GM12878 (cell line): Measurements from ENCODE around the gene DOCK7.

ENCODE experiments used
- BACH1 ChIP-seq: fragments of 450-650 bp; IDR thresholded peaks from 2 replicates; pipeline ENCODE4 v1.6.1; 2017; ENCODE audit warnings: mild to moderate bottlenecking, borderline replicate concordance
- CHD2 ChIP-seq: IDR thresholded peaks from 2 replicates; pipeline ENCODE4 v1.6.1; 2011; ENCODE audit warnings: low read depth, low read length, improper control_type of control experiment, borderline replicate concordance
- CHD4 ChIP-seq: fragments of 200-600 bp; sonication (generic); IDR thresholded peaks from 2 replicates; pipeline ENCODE4 v1.6.1; 2016; ENCODE audit warnings: mild to moderate bottlenecking
- CTCF ChIP-seq, 3 experiments: IDR thresholded peaks in 2 of 3; conservative IDR thresholded peaks in 1 of 3; 2 replicates each; pipeline ENCODE4 v1.5.1; 2011; ENCODE audit warnings: low read depth in 3 of 3, low read length in 3 of 3, mild to moderate bottlenecking in 3 of 3, control low read depth in 2 of 3, moderate library complexity in 2 of 3, inconsistent platforms in 1 of 3, mixed read lengths in 1 of 3; ENCODE audit not compliant: control insufficient read depth in 2 of 3, insufficient read depth in 1 of 3; ENCODE audit errors: extremely low read depth in 1 of 3
- EP300 ChIP-seq, 2 experiments: fragments of 150-350 bp in 1 of 2; IDR thresholded peaks; 2 replicates each; pipeline ENCODE4 v1.6.1; 2011 to 2012; ENCODE audit warnings: low read depth in 2 of 2, low read length in 2 of 2, borderline replicate concordance in 1 of 2, improper control_type of control experiment in 1 of 2, inconsistent platforms in 1 of 2; ENCODE audit not compliant: control insufficient read depth in 1 of 2
- EZH2 ChIP-seq: IDR thresholded peaks from 2 replicates; pipeline ENCODE4 v1.6.1; 2012; ENCODE audit warnings: low read depth, mild to moderate bottlenecking, control low read depth, inconsistent platforms, low read length, borderline replicate concordance; ENCODE audit not compliant: control insufficient read depth
- JUND ChIP-seq: IDR thresholded peaks from 2 replicates; pipeline ENCODE4 v1.6.1; 2012; ENCODE audit warnings: low read depth, mild to moderate bottlenecking, low read length, improper control_type of control experiment, moderate library complexity
- NBN ChIP-seq: fragments of 450-650 bp; IDR thresholded peaks from 2 replicates; pipeline ENCODE4 v1.6.1; 2016
- POLR2A ChIP-seq: IDR thresholded peaks from 2 replicates; pipeline ENCODE4 v1.6.1; 2011; ENCODE audit warnings: low read depth, mild to moderate bottlenecking, low read length
- POLR2AphosphoS5 ChIP-seq: IDR thresholded peaks from 2 replicates; pipeline ENCODE4 v1.6.1; 2011; ENCODE audit warnings: mild to moderate bottlenecking, low read length, inconsistent platforms
- RFX5 ChIP-seq: IDR thresholded peaks from 2 replicates; pipeline ENCODE4 v1.6.1; 2011; ENCODE audit warnings: low read depth, low read length, improper control_type of control experiment
- SUZ12 ChIP-seq: fragments of 200-600 bp; sonication (generic); IDR thresholded peaks from one replicate; pipeline ENCODE4 v1.6.1; 2018; ENCODE audit warnings: antibody characterized with exemption, mild to moderate bottlenecking; ENCODE audit not compliant: unreplicated experiment
- USF1 ChIP-seq: IDR thresholded peaks from 2 replicates; pipeline ENCODE4 v1.6.1; 2011; ENCODE audit warnings: borderline replicate concordance, low read depth, mild to moderate bottlenecking, moderate library complexity, mixed read lengths, low read length; ENCODE audit not compliant: insufficient read depth; ENCODE audit errors: extremely low read length
- YY1 ChIP-seq: IDR thresholded peaks from 2 replicates; pipeline ENCODE4 v1.6.1; 2011; ENCODE audit warnings: low read depth, mild to moderate bottlenecking, low read length

DNA sequence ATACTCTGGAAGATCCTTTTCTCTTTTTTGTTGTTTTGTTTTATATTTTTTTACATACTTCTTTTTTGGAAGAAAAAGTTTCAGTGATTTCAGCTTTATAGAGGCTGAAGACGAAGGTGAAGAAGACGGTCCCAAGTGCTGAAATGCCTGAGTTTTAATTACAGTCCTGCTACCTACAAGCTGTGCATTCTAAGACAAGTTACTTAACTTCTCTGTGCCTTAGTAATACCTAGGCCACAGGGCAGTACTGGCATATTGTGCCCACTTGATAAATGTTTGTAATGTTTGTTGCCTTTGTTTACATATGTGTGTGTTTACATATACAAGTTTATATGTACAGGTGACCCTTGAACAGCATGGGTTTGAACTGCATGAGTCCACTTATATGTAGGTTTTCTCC lies 147.1 kb downstream of the DOCK7 start:
- TF ChIP-seq CTCF (IDR thresholded peaks at IDR 0.05 in 2 of 3, conservative IDR thresholded peaks at IDR 0.05 in 1 of 3; ENCODE audit: control insufficient read depth in 2 of 3, extremely low read depth in 1 of 3, insufficient read depth in 1 of 3, low read depth in 3 of 3, low read length in 3 of 3) (no peak), POLR2AphosphoS5 (no peak), BACH1 (no peak), USF1 (no peak), RFX5 (no peak), EZH2 (no peak), CHD2 (no peak), YY1 (no peak), CHD4 (no peak), POLR2A (no peak), SUZ12 (no peak), EP300 (IDR thresholded peaks at IDR 0.05; ENCODE audit: borderline replicate concordance in 1 of 2, control insufficient read depth in 1 of 2, low read depth in 2 of 2, low read length in 2 of 2) (no peak), JUND (no peak), NBN (no peak)
